Neural progenitor cell (in vitro differentiated cells): ENCODE results near the gene TCP11. TPM values are rescaled to one million over a fixed set of nuclear protein-coding genes. Genes with fewer than 3 reads are reported as not detected.
A peak's percentile ranks its signal among the peaks of the same experiment; 100 is the strongest.

Source experiments
- DNase-seq: peaks from one replicate; pipeline ENCODE4 v3.0.0-alpha.2; 2016; ENCODE audit warnings: low spot score
- H2AFZ ChIP-seq: fragments of 200-600 bp; sonication (generic); replicated peaks from 2 replicates; pipeline ENCODE4 v1.6.1; 2016; ENCODE audit warnings: antibody characterized with exemption
- H3F3A ChIP-seq: fragments of 200-600 bp; sonication (generic); 2 replicates; pipeline ENCODE4 v1.6.1; 2016; ENCODE audit warnings: antibody characterized with exemption, low read depth
- H3K27ac ChIP-seq: fragments of 200-600 bp; sonication (generic); 2 replicates; pipeline ENCODE4 v1.5.1; 2016; ENCODE audit warnings: mild to moderate bottlenecking
- H3K27me3 ChIP-seq: fragments of 200-600 bp; sonication (generic); 2 replicates; pipeline ENCODE4 v1.6.1; 2016; ENCODE audit warnings: mild to moderate bottlenecking, moderate library complexity
- H3K36me3 ChIP-seq: fragments of 200-600 bp; sonication (generic); 2 replicates; pipeline ENCODE4 v1.5.1; 2016
- H3K4me1 ChIP-seq: fragments of 200-600 bp; sonication (generic); 2 replicates; pipeline ENCODE4 v1.6.1; 2016; ENCODE audit warnings: mixed run types
- H3K4me2 ChIP-seq: fragments of 200-600 bp; sonication (generic); 2 replicates; pipeline ENCODE4 v1.6.1; 2016
- H3K4me3 ChIP-seq: fragments of 200-600 bp; sonication (generic); 2 replicates; pipeline ENCODE4 v1.5.1; 2016
- H3K79me2 ChIP-seq: fragments of 200-600 bp; sonication (generic); 2 replicates; pipeline ENCODE4 v1.6.1; 2016; ENCODE audit warnings: low read depth
- H3K9ac ChIP-seq: fragments of 200-600 bp; sonication (generic); 2 replicates; pipeline ENCODE4 v1.6.1; 2016
- H3K9me3 ChIP-seq: fragments of 200-600 bp; sonication (generic); 2 replicates; pipeline ENCODE4 v1.5.1; 2016; ENCODE audit warnings: low read depth
- H4K20me1 ChIP-seq: fragments of 200-600 bp; sonication (generic); 2 replicates; pipeline ENCODE4 v1.6.1; 2016; ENCODE audit warnings: low read depth
- H3K27ac Mint-ChIP-seq: 3 replicates; pipeline ENCODE4 v1.8.0; 2021; ENCODE audit warnings: mixed read lengths
- H3K27me3 Mint-ChIP-seq: 2 replicates; pipeline ENCODE4 v1.8.0; 2022; ENCODE audit warnings: low read depth, mild to moderate bottlenecking, inconsistent platforms, moderate library complexity, mixed read lengths; ENCODE audit not compliant: insufficient read depth
- H3K36me3 Mint-ChIP-seq: 3 replicates; pipeline ENCODE4 v1.8.0; 2021; ENCODE audit warnings: mixed read lengths
- H3K4me1 Mint-ChIP-seq: 3 replicates; pipeline ENCODE4 v1.8.0; 2021; ENCODE audit warnings: mixed read lengths
- H3K4me3 Mint-ChIP-seq: 3 replicates; pipeline ENCODE4 v1.8.0; 2021; ENCODE audit warnings: mild to moderate bottlenecking, moderate library complexity, mixed read lengths
- H3K9me3 Mint-ChIP-seq: 3 replicates; pipeline ENCODE4 v1.8.0; 2020; ENCODE audit warnings: mixed read lengths
- CTCF ChIP-seq: fragments of 200-600 bp; sonication (generic); IDR thresholded peaks from 2 replicates; pipeline ENCODE4 v1.5.1; 2017; ENCODE audit warnings: antibody characterized with exemption, mild to moderate bottlenecking
- EZH2 ChIP-seq: fragments of 200-600 bp; sonication (generic); IDR thresholded peaks from 2 replicates; pipeline ENCODE4 v1.6.1; 2017; ENCODE audit warnings: antibody characterized with exemption, mild to moderate bottlenecking, moderate library complexity
- EZH2phosphoT487 ChIP-seq: fragments of 200-600 bp; sonication (generic); IDR thresholded peaks from 2 replicates; pipeline ENCODE4 v1.6.1; 2017; ENCODE audit warnings: antibody characterized with exemption
- total RNA-seq: library from RNA; depleted of rRNA; stranded (reverse); fragments of >200 nt; gene quantifications from 2 replicates; pipeline ENCODE4 v1.2.3, GENCODE V29; 2015; ENCODE audit warnings: low replicate concordance

TCP11 gene
- total RNA-seq, 1 donor from 2014 or later, result not detected

- Histone ChIP-seq H3K36me3 (no peaks in the 10 kb centered on the region), H3K27ac (no peak overlapping the region), H3K4me1 (peaks cover 12% of the 10 kb centered on the region), H3K4me2 (no peak overlapping the region), H3F3A (no peaks in the 10 kb centered on the region), H3K27me3 (no peaks in the 10 kb centered on the region), H4K20me1 (no peaks in the 10 kb centered on the region), H3K9ac (no peak overlapping the region), H3K79me2 (no peaks in the 10 kb centered on the region), H3K4me3 (no peak overlapping the region), H3K9me3 (no peaks in the 10 kb centered on the region), H2AFZ (no peak overlapping the region)
- H3K36me3 Mint-ChIP-seq, result no peaks in the 10 kb centered on the region
- peaks cover 13% of the 10 kb centered on the region for H3K27me3 Mint-ChIP-seq
- H3K4me3 Mint-ChIP-seq, result no peak overlapping the region
- peaks cover 5% of the 10 kb centered on the region for H3K9me3 Mint-ChIP-seq
- no peak overlapping the region for H3K27ac Mint-ChIP-seq
- peaks cover 44% of the 10 kb centered on the region for H3K4me1 Mint-ChIP-seq
- TF ChIP-seq CTCF (no peak), EZH2phosphoT487 (no peak), EZH2 (no peak)
- DNase-seq, result no peak
These were observed 29.8 kb upstream of the TCP11 start for GRCh38 chr6:35170891-35171290.

GRCh38 chr6:35170166-35170565 lies 29.0 kb upstream of the TCP11 start:
- Mint-ChIP-seq H3K27me3 (peaks cover 13% of the 10 kb centered on the region), H3K4me1 (peaks cover 44% of the 10 kb centered on the region), H3K27ac (no peak overlapping the region), H3K4me3 (no peak overlapping the region), H3K9me3 (peaks cover 5% of the 10 kb centered on the region), H3K36me3 (no peaks in the 10 kb centered on the region)
- Histone ChIP-seq H3F3A (no peaks in the 10 kb centered on the region), H3K4me1 (peaks cover 12% of the 10 kb centered on the region), H3K36me3 (no peaks in the 10 kb centered on the region), H3K4me3 (no peak overlapping the region), H3K9ac (no peak overlapping the region), H3K27me3 (no peaks in the 10 kb centered on the region), H3K9me3 (no peaks in the 10 kb centered on the region), H2AFZ (no peak overlapping the region), H3K4me2 (no peak overlapping the region), H3K79me2 (no peaks in the 10 kb centered on the region), H4K20me1 (no peaks in the 10 kb centered on the region), H3K27ac (no peak overlapping the region)
- no peak for DNase-seq
- no peak for TF ChIP-seq CTCF
- TF ChIP-seq EZH2phosphoT487, result no peak

DNA sequence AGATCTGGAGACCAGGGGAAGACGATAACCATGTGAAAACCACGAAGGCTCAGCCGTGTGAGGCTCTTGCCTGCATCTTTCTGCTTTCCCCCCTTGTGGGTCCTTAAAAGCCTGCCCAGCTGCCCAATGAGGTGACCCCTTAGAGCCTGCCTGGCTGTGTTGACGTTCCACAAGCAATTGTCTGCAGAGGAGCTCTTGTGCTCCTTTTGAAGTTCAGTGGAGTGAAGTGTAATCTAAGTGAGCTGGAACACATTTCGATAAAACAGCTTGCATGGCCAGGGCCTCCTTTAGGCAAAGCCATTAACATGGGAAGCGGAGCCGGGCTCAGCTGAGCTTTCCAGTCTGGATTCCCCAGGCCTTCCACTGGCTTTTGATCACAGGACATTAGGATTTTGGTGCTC lies 27.3 kb upstream of the TCP11 start:
- H3K4me3 ChIP-seq, result no peak overlapping the region
- TF ChIP-seq CTCF (no peak), EZH2phosphoT487 (no peak), EZH2 (no peak)
- H3K27me3 ChIP-seq, result no peaks in the 10 kb centered on the region
- H3K9ac ChIP-seq, result no peak overlapping the region
- peaks cover 40% of the 10 kb centered on the region for H3K4me1 Mint-ChIP-seq
- peaks cover 12% of the 10 kb centered on the region for H3K4me1 ChIP-seq
- H3K4me3 Mint-ChIP-seq, result peak overlapping the region; percentile 21
- no peaks in the 10 kb centered on the region for H3K79me2 ChIP-seq
- H3K9me3 Mint-ChIP-seq, result peaks cover 5% of the 10 kb centered on the region
- peak; percentile 68 for DNase-seq
- no peaks in the 10 kb centered on the region for H4K20me1 ChIP-seq
- H3K27me3 Mint-ChIP-seq, result peaks cover 12% of the 10 kb centered on the region
- no peaks in the 10 kb centered on the region for H3K36me3 ChIP-seq
- H3K36me3 Mint-ChIP-seq, result no peaks in the 10 kb centered on the region
- no peaks in the 10 kb centered on the region for H3K9me3 ChIP-seq
- H3F3A ChIP-seq, result no peaks in the 10 kb centered on the region
- no peak overlapping the region for H2AFZ ChIP-seq
- H3K27ac ChIP-seq, result no peak overlapping the region
- H3K4me2 ChIP-seq, result peak overlapping the region; percentile 54
- peak overlapping the region; percentile 52 for H3K27ac Mint-ChIP-seq

- H4K20me1 ChIP-seq, result no peaks in the 10 kb centered on the region
- H3F3A ChIP-seq, result no peaks in the 10 kb centered on the region
- H3K4me1 Mint-ChIP-seq, result peaks cover 33% of the 10 kb centered on the region
- no peaks in the 10 kb centered on the region for H3K36me3 Mint-ChIP-seq
- H3K9ac ChIP-seq, result no peak overlapping the region
- H3K79me2 ChIP-seq, result no peaks in the 10 kb centered on the region
- no peak overlapping the region for H2AFZ ChIP-seq
- peaks cover 12% of the 10 kb centered on the region for H3K27me3 Mint-ChIP-seq
- H3K4me2 ChIP-seq, result no peak overlapping the region
- no peak for TF ChIP-seq EZH2phosphoT487
- no peak for TF ChIP-seq CTCF
- TF ChIP-seq EZH2, result no peak
- H3K4me3 ChIP-seq, result no peak overlapping the region
- H3K4me3 Mint-ChIP-seq, result no peak overlapping the region
- H3K27ac ChIP-seq, result no peak overlapping the region
- H3K9me3 Mint-ChIP-seq, result peaks cover 5% of the 10 kb centered on the region
- H3K9me3 ChIP-seq, result no peaks in the 10 kb centered on the region
- DNase-seq, result no peak
- H3K27ac Mint-ChIP-seq, result peak overlapping the region; percentile 58
- peaks cover 12% of the 10 kb centered on the region for H3K4me1 ChIP-seq
- H3K36me3 ChIP-seq, result no peaks in the 10 kb centered on the region
- no peaks in the 10 kb centered on the region for H3K27me3 ChIP-seq
These were observed 26.4 kb upstream of the TCP11 start for GRCh38 chr6:35167505-35167904.
